A549 treated with Mapracorat at 1 μM for 4 hours (cell line): ENCODE measurements around the gene CDC42EP3. TPM values are rescaled to one million over a fixed set of nuclear protein-coding genes. Genes with fewer than 3 reads are reported as not detected.

Experiments used
- total RNA-seq: library from RNA; stranded (reverse); fragments of 200-300 nt; extraction: Qiagen RNA extraction; gene quantifications from 5 replicates; pipeline ENCODE4 v1.2.3, GENCODE V29; 2022

CDC42EP3 gene
- 74.8 to 81.9 TPM (median 77.0 TPM) in 5 replicates for total RNA-seq

GRCh38 chr2:37671009-37671815 lies at the start of gene CDC42EP3:
Gene CDC42EP3, minus strand, starts transcription at chr2:37671642. Its CDS starts 25,055 bp downstream, at chr2:37646587.

